Lung (tissue), 12 donors: Measurements from ENCODE around the gene PRKCE. TPM values are rescaled to one million over a fixed set of nuclear protein-coding genes. Genes with fewer than 3 reads are reported as not detected.

Experiments used
- ATAC-seq: fragments of 200-7000 bp; cut with Tn5 transposase; one replicate; pipeline ENCODE4 v1.9.1; 2020; ENCODE audit warnings: moderate number of reproducible peaks; ENCODE audit not compliant: insufficient read depth, low FRiP score
- DNase-seq, 3 donors: peaks; one replicate each; pipeline ENCODE4 v3.0.0-alpha.2; 2013 to 2017
- H3K27ac ChIP-seq, 2 donors: one replicate each; pipeline ENCODE4 v1.5.1; 2013; ENCODE audit warnings: mild to moderate bottlenecking in 2 of 2, moderate library complexity in 2 of 2, control low read depth in 1 of 2, inconsistent platforms in 1 of 2, low read depth in 1 of 2, low read length in 1 of 2
- H3K27me3 ChIP-seq, 3 donors: one replicate each; pipeline ENCODE4 v1.5.1; 2013; ENCODE audit warnings: low read length in 2 of 3; ENCODE audit not compliant: control insufficient read depth in 3 of 3, insufficient read depth in 3 of 3
- H3K36me3 ChIP-seq, 4 donors: one replicate each; pipeline ENCODE4 v1.5.1; 2013; ENCODE audit warnings: low read length in 4 of 4, mild to moderate bottlenecking in 1 of 4, moderate library complexity in 1 of 4; ENCODE audit not compliant: control insufficient read depth in 4 of 4, insufficient read depth in 4 of 4
- H3K4me1 ChIP-seq, 5 donors: one replicate each; pipeline ENCODE4 v1.5.1; 2013; ENCODE audit warnings: low read length in 5 of 5, mild to moderate bottlenecking in 2 of 5, moderate library complexity in 1 of 5; ENCODE audit not compliant: control insufficient read depth in 5 of 5, insufficient read depth in 5 of 5
- H3K4me3 ChIP-seq: one replicate; pipeline ENCODE4 v1.5.1; 2013; ENCODE audit warnings: mild to moderate bottlenecking, control low read depth, moderate library complexity
- H3K9ac ChIP-seq, 2 donors: one replicate each; pipeline ENCODE4 v1.5.1; 2013; ENCODE audit warnings: low read length in 2 of 2, control low read depth in 1 of 2; ENCODE audit not compliant: insufficient read depth in 1 of 2
- H3K9me3 ChIP-seq, 4 donors: one replicate each; pipeline ENCODE4 v1.5.1; 2013; ENCODE audit warnings: low read length in 3 of 4, mild to moderate bottlenecking in 1 of 4, moderate library complexity in 1 of 4; ENCODE audit not compliant: control insufficient read depth in 4 of 4, insufficient read depth in 3 of 4
- CTCF ChIP-seq: IDR thresholded peaks from 2 replicates; pipeline ENCODE4 v1.5.1; 2012; ENCODE audit warnings: mild to moderate bottlenecking; ENCODE audit errors: control extremely low read depth, extremely low read depth
- WGBS, 2 donors: extraction: QIAGEN DNeasy Blood & Tissue Kit; methylation state at CpG; one replicate each; pipeline ENCODE4 v1.1.7; 2013; 5-methylcytosine and 5-hydroxymethylcytosine counted together
- polyA plus RNA-seq, 2 donors: library from polyadenylated mRNA; stranded (reverse); fragments of 200-250 nt; gene quantifications; one replicate each; pipeline ENCODE4 v1.2.1, GENCODE V29; 2013
- total RNA-seq, 2 donors: library from RNA; depleted of rRNA in 1 of 2; stranded (reverse); fragments of >200 nt in 1 of 2; gene quantifications; one replicate each; pipeline ENCODE4 v1.2.1, GENCODE V29; 2014 to 2021
- donor health status: control.
- donor health status: control.
- donor health status: Bipolar disorder and iron deficiency.
- donor health status: healthy.
- donor health status: DM: yes; HTN: yes; CAD: no.

PRKCE gene
- total and polyA plus RNA-seq, 4 donors: 12.5 to 82.2 (median 32.1) TPM

- Histone ChIP-seq H3K36me3 (peaks cover 0 to 23% (median 4%) of the 10 kb centered on the region in 4 donors), H3K9ac (no peak overlapping the region), H3K27ac (no peak overlapping the region), H3K9me3 (no peaks in the 10 kb centered on the region), H3K4me1 (peaks cover 0 to 15% (median 9%) of the 10 kb centered on the region in 5 donors), H3K4me3 (no peak overlapping the region), H3K27me3 (no peaks in the 10 kb centered on the region)
- DNase-seq: no peak
- no peak for ATAC-seq
- no peak for TF ChIP-seq CTCF
- WGBS, 2 donors: 91 to 95% methylated on average over 21 to 23 of the region's 23 CpGs
Observed at GRCh38 chr2:46153996-46154753, 502.7 kb downstream of the PRKCE start.

- 73% methylated on average over 9 of the region's 9 CpGs for WGBS, 2 donors
- TF ChIP-seq CTCF: no peak
- H3K4me3 ChIP-seq: no peak overlapping the region
- peak overlapping the region in 1 of 2 donors; percentile 7 for H3K27ac ChIP-seq
- peak in 1 of 3 donors; percentile 40 for DNase-seq
- peaks cover 0 to 13% (median 9%) of the 10 kb centered on the region in 5 donors for H3K4me1 ChIP-seq
- no peaks in the 10 kb centered on the region for H3K27me3 ChIP-seq
- H3K9ac ChIP-seq: no peak overlapping the region
- ATAC-seq: no peak
- H3K36me3 ChIP-seq: peaks cover 0 to 30% (median 10%) of the 10 kb centered on the region in 4 donors
- no peaks in the 10 kb centered on the region for H3K9me3 ChIP-seq
Observed at GRCh38 chr2:46157072-46157965, 505.8 kb downstream of the PRKCE start.

GRCh38 chr2:46157966-46158310 lies 506.5 kb downstream of the PRKCE start:
- Histone ChIP-seq H3K36me3 (peaks cover 0 to 31% (median 10%) of the 10 kb centered on the region in 4 donors), H3K9me3 (no peaks in the 10 kb centered on the region), H3K4me1 (peaks cover 0 to 13% (median 9%) of the 10 kb centered on the region in 5 donors), H3K27ac (peak overlapping the region in 1 of 2 donors; percentile 7), H3K4me3 (no peak overlapping the region), H3K9ac (no peak overlapping the region), H3K27me3 (no peaks in the 10 kb centered on the region)
- ATAC-seq (no peak), DNase-seq (peak; percentile 47 to 72 (median 61))
- 70 to 92% methylated on average over 1 of the region's 1 CpG for WGBS, 2 donors
- no peak for TF ChIP-seq CTCF
